Kidney (tissue), 14 donors: Measurements from ENCODE around the gene TPO. TPM values are rescaled to one million over a fixed set of nuclear protein-coding genes. Genes with fewer than 3 reads are reported as not detected.

ENCODE experiments used
- DNase-seq, 5 donors: peaks; one replicate each; pipeline ENCODE4 v3.0.0-alpha.2; 2013 to 2020
- FAIRE-seq: peaks from 2 replicates; lab custom pipeline; 2012; peaks lifted over from hg19 to GRCh38; lab: Jason Lieb, UNC
- H3K27ac ChIP-seq, 2 donors: one replicate each; pipeline ENCODE4 v1.7.0; 2013; ENCODE audit warnings: low read depth in 2 of 2, low read length in 2 of 2, inconsistent platforms in 1 of 2
- H3K27me3 ChIP-seq: one replicate; pipeline ENCODE4 v1.7.1; 2013; ENCODE audit warnings: low read length, inconsistent platforms; ENCODE audit not compliant: control insufficient read depth, insufficient read depth
- H3K36me3 ChIP-seq, 3 donors: one replicate each; pipeline versions ENCODE4 v1.7.0 to v1.7.1; 2013; ENCODE audit warnings: low read length in 3 of 3, control low read depth in 1 of 3, inconsistent platforms in 1 of 3; ENCODE audit not compliant: insufficient read depth in 3 of 3, control insufficient read depth in 2 of 3
- H3K4me1 ChIP-seq, 3 donors: one replicate each; pipeline versions ENCODE4 v1.7.0 to v1.7.1; 2013; ENCODE audit warnings: low read length in 3 of 3, inconsistent platforms in 1 of 3, low read depth in 1 of 3; ENCODE audit not compliant: control insufficient read depth in 2 of 3, insufficient read depth in 2 of 3
- H3K4me3 ChIP-seq, 3 donors: one replicate each; pipeline versions ENCODE4 v1.7.0 to v1.8.1; 2013; ENCODE audit warnings: low read length in 3 of 3, control low read depth in 1 of 3, inconsistent platforms in 1 of 3
- H3K9ac ChIP-seq, 3 donors: one replicate each; pipeline versions ENCODE4 v1.7.0 to v1.7.1; 2013; ENCODE audit warnings: low read length in 3 of 3, control low read depth in 1 of 3, inconsistent platforms in 1 of 3
- H3K9me3 ChIP-seq, 3 donors: one replicate each; pipeline versions ENCODE4 v1.7.0 to v1.7.1; 2013; ENCODE audit warnings: low read length in 3 of 3, control low read depth in 1 of 3, inconsistent platforms in 1 of 3; ENCODE audit not compliant: control insufficient read depth in 2 of 3, insufficient read depth in 1 of 3
- intact Hi-C: fragments of 100-400 bp; cut with DNase I; formaldehyde crosslinking; loops from one replicate; pipeline ENCODE4 v1.11.1; 2022
- polyA plus RNA-seq: library from polyadenylated mRNA; stranded (reverse); fragments of 350-450 nt; fragmentation: Illumina TruSeq; extraction: RNeasy Lipid Tissue Mini Kit (QIAGEN cat#74804); gene quantifications from one replicate; pipeline ENCODE4 v1.2.3, GENCODE V29; 2014; ENCODE audit warnings: low read depth, low replicate concordance; ENCODE audit not compliant: insufficient read depth
- total RNA-seq: library from RNA; stranded (reverse); fragmentation: NEBNext Ultra II Directional; extraction: Animal tissue kit (Norgen Biotek cat#: 25700); gene quantifications from one replicate; pipeline ENCODE4 v1.2.1, GENCODE V29; 2021
- TF ChIP-seq, protein P1 (sequence below): IDR thresholded peaks from 3 replicates; pipeline ENCODE4 v1.5.1; 2012; ENCODE audit warnings: mild to moderate bottlenecking, moderate library complexity, borderline replicate concordance; ENCODE audit not compliant: insufficient read depth; ENCODE audit errors: extremely low read depth
- donor health status: control.
- donor health status: control.
- donor health status: control.
- donor health status: control.
- donor health status: control.
- donor health status: DM: yes; HTN: yes; CAD: no.
- donor health status: Normal renal cell carcinoma (clear cell type).

TPO gene
- total and polyA plus RNA-seq, 2 donors from 2014 or later, result not detected

DNA sequence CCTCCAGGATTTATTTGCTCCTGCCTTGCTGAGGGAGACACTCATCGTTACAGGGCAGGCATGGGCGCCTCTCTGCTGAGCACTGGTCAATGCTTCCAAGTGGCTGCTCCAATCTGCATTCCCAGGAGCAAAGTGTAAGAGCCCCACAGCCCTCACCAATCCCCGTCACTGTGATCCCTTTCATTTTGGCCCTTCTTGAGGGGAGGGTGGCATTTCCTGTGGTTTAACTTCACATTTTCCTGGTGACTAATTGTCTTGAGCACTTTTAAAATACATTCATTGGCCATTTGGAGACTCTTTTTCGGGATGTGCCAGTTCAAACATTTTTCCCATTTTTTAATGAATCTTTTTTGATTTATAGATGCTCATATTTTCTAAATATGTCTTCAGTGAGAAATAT lies 33.0 kb downstream of the TPO start:
- Histone ChIP-seq H3K27me3 (peaks cover 5% of the 10 kb centered on the region), H3K4me1 (no peaks in the 10 kb centered on the region), H3K9me3 (no peaks in the 10 kb centered on the region), H3K36me3 (no peaks in the 10 kb centered on the region), H3K27ac (no peak overlapping the region), H3K4me3 (no peak overlapping the region), H3K9ac (no peak overlapping the region)
- DNase-seq, result no peak
- intact Hi-C loops, result no loop called here
- no peak for FAIRE-seq
- TF ChIP-seq, protein P1, sequence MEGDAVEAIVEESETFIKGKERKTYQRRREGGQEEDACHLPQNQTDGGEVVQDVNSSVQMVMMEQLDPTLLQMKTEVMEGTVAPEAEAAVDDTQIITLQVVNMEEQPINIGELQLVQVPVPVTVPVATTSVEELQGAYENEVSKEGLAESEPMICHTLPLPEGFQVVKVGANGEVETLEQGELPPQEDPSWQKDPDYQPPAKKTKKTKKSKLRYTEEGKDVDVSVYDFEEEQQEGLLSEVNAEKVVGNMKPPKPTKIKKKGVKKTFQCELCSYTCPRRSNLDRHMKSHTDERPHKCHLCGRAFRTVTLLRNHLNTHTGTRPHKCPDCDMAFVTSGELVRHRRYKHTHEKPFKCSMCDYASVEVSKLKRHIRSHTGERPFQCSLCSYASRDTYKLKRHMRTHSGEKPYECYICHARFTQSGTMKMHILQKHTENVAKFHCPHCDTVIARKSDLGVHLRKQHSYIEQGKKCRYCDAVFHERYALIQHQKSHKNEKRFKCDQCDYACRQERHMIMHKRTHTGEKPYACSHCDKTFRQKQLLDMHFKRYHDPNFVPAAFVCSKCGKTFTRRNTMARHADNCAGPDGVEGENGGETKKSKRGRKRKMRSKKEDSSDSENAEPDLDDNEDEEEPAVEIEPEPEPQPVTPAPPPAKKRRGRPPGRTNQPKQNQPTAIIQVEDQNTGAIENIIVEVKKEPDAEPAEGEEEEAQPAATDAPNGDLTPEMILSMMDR, result no peak

GRCh38 chr2:1448009-1448408 lies 34.7 kb downstream of the TPO start:
- Histone ChIP-seq H3K36me3 (no peaks in the 10 kb centered on the region), H3K27me3 (peaks cover 5% of the 10 kb centered on the region), H3K9me3 (no peaks in the 10 kb centered on the region), H3K27ac (no peak overlapping the region), H3K4me3 (no peak overlapping the region), H3K4me1 (no peaks in the 10 kb centered on the region), H3K9ac (no peak overlapping the region)
- FAIRE-seq (no peak), DNase-seq (peak in 1 of 5 donors; percentile 3)
- intact Hi-C loops, result no loop called here
- TF ChIP-seq, protein P1, result no peak

GRCh38 chr2:1450915-1451314 lies 37.7 kb downstream of the TPO start:
- H3K4me3 ChIP-seq, result no peak overlapping the region
- no peak overlapping the region for H3K9ac ChIP-seq
- TF ChIP-seq, protein P1, result no peak
- H3K36me3 ChIP-seq, result no peaks in the 10 kb centered on the region
- FAIRE-seq (no peak), DNase-seq (peak in 2 of 5 donors; percentile 7 to 11)
- intact Hi-C loops, result no loop called here
- no peak overlapping the region for H3K27ac ChIP-seq
- no peaks in the 10 kb centered on the region for H3K9me3 ChIP-seq
- H3K4me1 ChIP-seq, result no peaks in the 10 kb centered on the region
- H3K27me3 ChIP-seq, result peaks cover 5% of the 10 kb centered on the region

GRCh38 chr2:1451422-1451821 lies 38.2 kb downstream of the TPO start:
- intact Hi-C loops, result no loop called here
- peaks cover 5% of the 10 kb centered on the region for H3K27me3 ChIP-seq
- H3K36me3 ChIP-seq, result no peaks in the 10 kb centered on the region
- no peak overlapping the region for H3K9ac ChIP-seq
- FAIRE-seq (no peak), DNase-seq (no peak)
- TF ChIP-seq, protein P1, result no peak
- no peaks in the 10 kb centered on the region for H3K9me3 ChIP-seq
- H3K4me1 ChIP-seq, result no peaks in the 10 kb centered on the region
- no peak overlapping the region for H3K4me3 ChIP-seq
- H3K27ac ChIP-seq, result no peak overlapping the region
